Keratinocyte (primary cell): Measurements from ENCODE around the gene BARX2. TPM values are rescaled to one million over a fixed set of nuclear protein-coding genes. Genes with fewer than 3 reads are reported as not detected.

Experiments used
- DNase-seq: peaks from one replicate; pipeline ENCODE4 v3.0.0-alpha.2; 2011; ENCODE audit warnings: low read depth, missing footprints, low spot score
- FAIRE-seq: peaks from 2 replicates; lab custom pipeline; 2011; peaks lifted over from hg19 to GRCh38; lab: Jason Lieb, UNC
- H2AFZ ChIP-seq: 2 replicates; pipeline ENCODE4 v1.6.0; 2012; ENCODE audit warnings: low read length, control low read depth, inconsistent platforms; ENCODE audit not compliant: control insufficient read depth
- H3K27ac ChIP-seq: 2 replicates; pipeline ENCODE4 v1.5.1; 2011; ENCODE audit warnings: low read length; ENCODE audit not compliant: control insufficient read depth, insufficient read depth
- H3K27me3 ChIP-seq: 3 replicates; pipeline ENCODE4 v1.6.0; 2011; ENCODE audit warnings: low read length; ENCODE audit not compliant: control insufficient read depth, insufficient read depth; ENCODE audit errors: extremely low read depth
- H3K36me3 ChIP-seq, 2 experiments: 2 replicates in 1 of 2; 3 replicates in 1 of 2; pipeline ENCODE4 v1.5.1; 2011; ENCODE audit warnings: low read length in 2 of 2, mild to moderate bottlenecking in 1 of 2; ENCODE audit not compliant: control insufficient read depth in 2 of 2, insufficient read depth in 2 of 2; ENCODE audit errors: extremely low read depth in 1 of 2
- H3K4me1 ChIP-seq: 3 replicates; pipeline ENCODE4 v1.5.1; 2011; ENCODE audit warnings: low read length; ENCODE audit not compliant: control insufficient read depth, insufficient read depth; ENCODE audit errors: extremely low read depth
- H3K4me2 ChIP-seq: 3 replicates; pipeline ENCODE4 v1.6.0; 2011; ENCODE audit warnings: low read depth, low read length; ENCODE audit not compliant: control insufficient read depth, insufficient read depth; ENCODE audit errors: extremely low read depth
- H3K4me3 ChIP-seq, 3 experiments: fragments of 200-600 bp in 1 of 3; sonication (generic) in 1 of 3; 2 replicates in 2 of 3; 3 replicates in 1 of 3; pipeline ENCODE4 v1.5.1; 2011 to 2016; ENCODE audit warnings: low read length in 3 of 3, mild to moderate bottlenecking in 3 of 3, control low read depth in 2 of 3, inconsistent platforms in 1 of 3, low read depth in 1 of 3, mixed read lengths in 1 of 3, mixed run types in 1 of 3, moderate library complexity in 1 of 3; ENCODE audit not compliant: control insufficient read depth in 2 of 3, insufficient read depth in 2 of 3; ENCODE audit errors: extremely low read depth in 1 of 3
- H3K79me2 ChIP-seq: 2 replicates; pipeline ENCODE4 v1.6.0; 2012; ENCODE audit warnings: low read length; ENCODE audit not compliant: control insufficient read depth, insufficient read depth
- H3K9ac ChIP-seq: 3 replicates; pipeline ENCODE4 v1.6.0; 2011; ENCODE audit warnings: low read length; ENCODE audit not compliant: control insufficient read depth, insufficient read depth; ENCODE audit errors: extremely low read depth
- H3K9me1 ChIP-seq: 3 replicates; pipeline ENCODE4 v1.6.0; 2011; ENCODE audit warnings: low read length; ENCODE audit not compliant: control insufficient read depth, insufficient read depth; ENCODE audit errors: extremely low read depth
- H3K9me3 ChIP-seq: 2 replicates; pipeline ENCODE4 v1.5.1; 2012; ENCODE audit warnings: low read depth, low read length; ENCODE audit not compliant: control insufficient read depth
- H4K20me1 ChIP-seq: 3 replicates; pipeline ENCODE4 v1.6.0; 2011; ENCODE audit warnings: low read length; ENCODE audit not compliant: control insufficient read depth, insufficient read depth; ENCODE audit errors: extremely low read depth
- EZH2 ChIP-seq: IDR thresholded peaks from one replicate; pipeline ENCODE4 v1.6.1; 2012; ENCODE audit warnings: inconsistent platforms, mild to moderate bottlenecking, low read length, moderate library complexity
- dilution Hi-C: fragments of 300-500 bp; cut with MboI; formaldehyde crosslinking; loops from one replicate; pipeline ENCODE4 v1.7.0; 2020; ENCODE audit warnings: low sequenced_read_pairs; ENCODE audit not compliant: extremely low pct_ligation_motif_present
- polyA plus RNA-seq, 5 experiments: library from polyadenylated mRNA; depleted of rRNA in 3 of 5; stranded (reverse) in 3 of 5; stranded (forward) in 1 of 5; unstranded in 1 of 5; fragments of >200 nt; gene quantifications; 1 replicate in 1 of 5; 2 replicates in 3 of 5; 3 replicates in 1 of 5; pipeline versions ENCODE4 v1.2.1 to v1.2.3, GENCODE V29; 2011 to 2012; ENCODE audit warnings: missing spikeins in 2 of 5, low read depth in 1 of 5, low replicate concordance in 1 of 5
- TF ChIP-seq, protein P1 (sequence below), 3 experiments: IDR thresholded peaks in 1 of 3; conservative IDR thresholded peaks in 1 of 3; optimal IDR thresholded peaks in 1 of 3; 2 replicates in 2 of 3; 3 replicates in 1 of 3; pipeline versions ENCODE3 to v1.5.1; 2011; ENCODE audit warnings: low read length in 3 of 3, mild to moderate bottlenecking in 3 of 3, moderate library complexity in 2 of 3, control low read depth in 1 of 3, inconsistent platforms in 1 of 3; ENCODE audit not compliant: insufficient read depth in 2 of 3; ENCODE audit errors: extremely low read depth in 1 of 3

Gene BARX2
- polyA plus RNA-seq, 1 donor (not counting 4 experiments of a cell fraction or from before 2014, with no cell fraction given), result 0.87 TPM

DNA sequence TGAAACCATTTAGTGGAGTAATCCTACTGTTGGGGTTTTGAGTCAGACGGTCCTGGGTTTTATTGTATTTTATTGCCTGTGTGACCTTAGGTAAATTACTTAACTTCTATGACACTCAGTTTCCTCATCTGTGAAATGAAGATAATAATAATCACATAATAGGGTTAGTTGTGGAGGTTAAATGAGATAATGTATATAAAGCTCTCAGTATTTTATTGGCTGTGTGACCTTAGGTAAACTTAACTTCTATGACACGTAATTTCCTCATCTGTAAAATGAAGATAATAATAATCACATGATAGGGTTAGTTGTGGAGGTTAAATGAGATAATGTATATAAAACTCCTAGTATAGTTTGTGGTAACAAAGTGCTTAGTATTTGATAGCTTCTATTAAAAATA is 13.2 kb downstream of the BARX2 start:
- no peak overlapping the region for H2AFZ ChIP-seq
- no peak overlapping the region for H3K27ac ChIP-seq
- no peaks in the 10 kb centered on the region for H3K36me3 ChIP-seq
- no peak overlapping the region for H3K9ac ChIP-seq
- no peaks in the 10 kb centered on the region for H3K4me1 ChIP-seq
- no peaks in the 10 kb centered on the region for H3K27me3 ChIP-seq
- no peaks in the 10 kb centered on the region for H4K20me1 ChIP-seq
- FAIRE-seq (no peak), DNase-seq (no peak)
- H3K9me1 ChIP-seq, result no peaks in the 10 kb centered on the region
- H3K4me3 ChIP-seq, result no peak overlapping the region
- no peak overlapping the region for H3K4me2 ChIP-seq
- H3K79me2 ChIP-seq, result no peaks in the 10 kb centered on the region
- TF ChIP-seq, protein P1, sequence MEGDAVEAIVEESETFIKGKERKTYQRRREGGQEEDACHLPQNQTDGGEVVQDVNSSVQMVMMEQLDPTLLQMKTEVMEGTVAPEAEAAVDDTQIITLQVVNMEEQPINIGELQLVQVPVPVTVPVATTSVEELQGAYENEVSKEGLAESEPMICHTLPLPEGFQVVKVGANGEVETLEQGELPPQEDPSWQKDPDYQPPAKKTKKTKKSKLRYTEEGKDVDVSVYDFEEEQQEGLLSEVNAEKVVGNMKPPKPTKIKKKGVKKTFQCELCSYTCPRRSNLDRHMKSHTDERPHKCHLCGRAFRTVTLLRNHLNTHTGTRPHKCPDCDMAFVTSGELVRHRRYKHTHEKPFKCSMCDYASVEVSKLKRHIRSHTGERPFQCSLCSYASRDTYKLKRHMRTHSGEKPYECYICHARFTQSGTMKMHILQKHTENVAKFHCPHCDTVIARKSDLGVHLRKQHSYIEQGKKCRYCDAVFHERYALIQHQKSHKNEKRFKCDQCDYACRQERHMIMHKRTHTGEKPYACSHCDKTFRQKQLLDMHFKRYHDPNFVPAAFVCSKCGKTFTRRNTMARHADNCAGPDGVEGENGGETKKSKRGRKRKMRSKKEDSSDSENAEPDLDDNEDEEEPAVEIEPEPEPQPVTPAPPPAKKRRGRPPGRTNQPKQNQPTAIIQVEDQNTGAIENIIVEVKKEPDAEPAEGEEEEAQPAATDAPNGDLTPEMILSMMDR (optimal IDR thresholded peaks at IDR 0.05 in 1 of 3, IDR thresholded peaks at IDR 0.05 in 1 of 3, conservative IDR thresholded peaks at IDR 0.05 in 1 of 3; ENCODE audit: extremely low read depth in 1 of 3, insufficient read depth in 2 of 3, low read length in 3 of 3), result no peak
- no peak for TF ChIP-seq EZH2
- dilution Hi-C loops, result no loop called here
- H3K9me3 ChIP-seq, result no peaks in the 10 kb centered on the region

DNA sequence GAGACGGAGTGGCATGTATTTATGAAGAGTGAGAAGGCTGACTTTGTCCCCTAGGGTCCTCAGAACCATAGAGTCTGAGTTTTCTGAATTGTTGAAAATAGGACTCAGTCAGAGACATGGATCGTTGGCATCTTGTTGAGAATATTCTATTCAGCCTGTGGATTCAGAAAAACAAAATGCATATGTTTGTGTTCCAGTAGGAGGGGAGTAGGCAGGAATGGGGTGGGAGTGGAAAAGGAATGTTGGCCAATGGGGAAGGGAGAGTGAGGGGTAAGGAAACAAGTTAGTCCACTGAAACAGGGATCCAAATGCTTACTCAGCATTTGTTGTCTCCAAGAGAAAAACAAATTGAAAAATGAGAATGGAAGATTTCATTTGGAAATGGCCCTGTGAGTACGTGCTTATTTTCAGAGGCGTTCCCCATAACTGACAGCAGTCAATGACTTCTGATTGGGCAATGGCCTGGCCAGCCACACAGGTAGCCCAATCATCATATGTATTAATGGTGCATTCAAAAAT is 14.7 kb downstream of the BARX2 start:
- DNase-seq (no peak), FAIRE-seq (no peak)

More for the DNA sequence above, 14.7 kb downstream of the BARX2 start:
- Histone ChIP-seq H3K4me2 (no peak overlapping the region), H3K27me3 (peaks cover under 1% of the 10 kb centered on the region), H3K9ac (no peak overlapping the region), H3K36me3 (no peaks in the 10 kb centered on the region), H3K9me1 (no peaks in the 10 kb centered on the region), H2AFZ (no peak overlapping the region), H3K4me1 (no peaks in the 10 kb centered on the region), H3K4me3 (no peak overlapping the region), H3K79me2 (no peaks in the 10 kb centered on the region), H3K9me3 (no peaks in the 10 kb centered on the region), H4K20me1 (no peaks in the 10 kb centered on the region), H3K27ac (no peak overlapping the region)
- no peak for TF ChIP-seq EZH2
- TF ChIP-seq, protein P1 (optimal IDR thresholded peaks at IDR 0.05 in 1 of 3, IDR thresholded peaks at IDR 0.05 in 1 of 3, conservative IDR thresholded peaks at IDR 0.05 in 1 of 3; ENCODE audit: extremely low read depth in 1 of 3, insufficient read depth in 2 of 3, low read length in 3 of 3), result no peak
- dilution Hi-C loops, result no loop called here
